Stimulated activated naive CD8-positive, alpha-beta T cell treated with anti-CD3 and anti-CD28 coated beads, Interleukin-15, Interleukin-2, amounts not matched to agents 100 U/mL and 50 U/mL, for 24 hours (primary cell): ENCODE data around the gene MAN2C1.
A peak's percentile ranks its signal among the peaks of the same experiment; 100 is the strongest.
"Not testable (repeated sequence)": the region's sequence is repeated elsewhere in the genome, so short reads cannot be mapped to it uniquely, and the experiment has no call there.

Source experiments
- ATAC-seq: fragments of 150-1000 bp; cut with Tn5 transposase; one replicate; pipeline ENCODE4 v1.10.0; 2021
- DNase-seq: peaks from one replicate; pipeline ENCODE4 v3.0.0; 2021

MAN2C1 gene

GRCh38 chr15:75360856-75361255, 7.6 kb downstream of the MAN2C1 start:
- ATAC-seq (no peak), DNase-seq (no peak)

DNA sequence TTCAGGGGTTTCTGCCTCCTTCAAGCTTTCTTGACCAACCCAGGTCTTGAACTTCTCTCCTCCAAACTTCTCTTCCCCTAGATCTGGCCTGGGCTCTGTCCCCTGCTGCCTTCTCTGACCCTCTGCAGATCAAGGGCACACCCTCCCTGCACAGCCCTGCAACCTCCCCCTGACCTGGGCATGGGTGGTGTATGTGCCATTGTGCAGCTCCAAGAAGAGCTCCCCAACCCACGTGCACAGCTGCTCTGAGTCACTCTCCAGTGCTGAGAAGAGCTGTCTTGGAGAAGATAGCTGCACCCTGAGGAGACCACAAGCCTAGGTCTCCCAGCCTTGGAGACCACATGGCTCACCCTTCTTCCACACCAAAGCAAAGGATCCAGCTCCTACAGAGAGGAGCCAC, 8.0 kb downstream of the MAN2C1 start:
- no peak for ATAC-seq
- no peak for DNase-seq

GRCh38 chr15:75359537-75360250, 8.7 kb downstream of the MAN2C1 start:
- ATAC-seq (no peak), DNase-seq (no peak)

GRCh38 chr15:75358771-75359536, 9.5 kb downstream of the MAN2C1 start:
- DNase-seq: no peak
- no peak for ATAC-seq

- no peak for DNase-seq
- ATAC-seq: no peak
Observed at GRCh38 chr15:75357976-75358673, 10.3 kb downstream of the MAN2C1 start.

DNA sequence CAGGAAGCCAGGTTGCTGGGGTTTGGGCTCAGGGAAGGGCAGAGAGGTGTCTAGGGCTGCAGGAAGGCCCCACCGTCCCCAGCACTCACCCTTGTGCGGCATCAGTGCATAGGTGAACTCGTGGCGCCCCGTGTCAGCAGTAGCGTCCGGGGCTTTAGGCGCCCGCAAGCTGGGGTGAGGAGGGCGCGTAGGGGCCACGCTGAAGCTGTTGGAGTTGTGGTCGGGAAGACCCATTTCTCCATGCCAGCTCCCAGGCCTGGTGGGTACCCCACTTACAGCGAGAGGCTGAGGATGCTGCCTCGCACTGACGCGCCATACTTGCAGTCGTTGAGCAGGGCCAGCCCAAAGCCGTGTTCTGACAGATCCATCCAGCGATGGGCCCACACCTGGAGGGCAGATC, 11.9 kb downstream of the MAN2C1 start:
- ATAC-seq (no peak), DNase-seq (no peak)

- ATAC-seq (no peak), DNase-seq (no peak)
Observed at GRCh38 chr15:75356006-75356405, 12.4 kb downstream of the MAN2C1 start.

- no peak for ATAC-seq
- DNase-seq: no peak
Observed at GRCh38 chr15:75355369-75355768, 13.0 kb downstream of the MAN2C1 start.

- no peak for ATAC-seq
- no peak for DNase-seq
Observed at GRCh38 chr15:75354454-75354853, 14.0 kb downstream of the MAN2C1 start.

DNA sequence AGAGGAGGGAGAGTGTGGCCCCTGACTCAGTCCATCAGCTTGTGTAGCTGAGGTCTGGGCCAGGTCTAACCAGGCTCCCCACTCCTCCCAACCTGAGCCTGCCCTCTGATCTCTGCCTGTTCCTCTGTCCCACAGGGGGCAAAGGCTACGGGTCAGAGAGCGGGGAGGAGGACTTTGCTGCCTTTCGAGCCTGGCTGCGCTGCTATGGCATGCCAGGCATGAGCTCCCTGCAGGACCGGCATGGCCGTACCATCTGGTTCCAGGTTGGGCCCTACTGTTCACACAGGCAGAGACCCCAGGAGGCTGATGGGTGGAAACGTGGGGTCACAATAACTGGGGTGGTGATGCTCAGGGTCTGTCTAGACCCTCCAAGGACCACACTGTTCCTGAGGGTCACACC, 14.8 kb downstream of the MAN2C1 start:
- no peak for ATAC-seq

GRCh38 chr15:75352186-75353080, 16.0 kb downstream of the MAN2C1 start:
- no peak for DNase-seq
- ATAC-seq: no peak

More for the DNA sequence above, 14.8 kb downstream of the MAN2C1 start:
- no peak for DNase-seq

DNA sequence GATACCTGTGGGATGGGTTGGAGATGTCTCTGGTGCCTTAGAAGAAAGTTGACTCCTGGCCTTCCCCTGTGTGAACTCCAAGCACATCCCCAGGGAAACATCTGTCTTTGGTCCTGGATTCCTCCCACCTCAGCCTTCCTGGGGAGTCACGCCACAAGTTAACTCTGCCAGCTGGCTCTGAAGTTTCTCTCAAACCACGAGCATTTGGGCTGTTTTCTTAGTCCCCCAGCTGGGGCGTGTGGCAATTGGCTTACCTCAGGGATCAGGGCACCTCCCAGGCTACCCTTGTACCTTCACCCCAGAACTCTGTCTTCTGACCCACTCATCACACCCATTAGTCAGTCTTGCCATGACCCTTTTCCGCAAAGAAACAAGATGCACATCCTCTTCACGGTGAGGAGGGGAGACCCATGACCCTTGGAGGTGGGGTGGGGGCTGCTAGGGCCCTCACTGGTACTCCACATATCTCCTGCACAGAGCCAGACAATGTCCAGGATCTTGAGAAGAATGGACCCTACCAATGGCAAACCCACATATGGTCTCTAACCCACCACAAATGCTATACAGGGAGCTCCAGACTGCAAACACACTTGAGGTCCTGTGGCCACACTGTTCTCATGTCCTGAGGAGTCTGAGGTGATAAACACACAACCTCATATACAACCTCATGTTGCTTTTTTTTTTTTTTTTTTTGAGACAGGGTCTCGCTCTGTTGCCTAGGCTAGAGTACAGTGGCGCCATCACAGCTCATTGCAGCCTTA, 17.6 kb downstream of the MAN2C1 start:
- ATAC-seq: no peak
- no peak for DNase-seq

DNA sequence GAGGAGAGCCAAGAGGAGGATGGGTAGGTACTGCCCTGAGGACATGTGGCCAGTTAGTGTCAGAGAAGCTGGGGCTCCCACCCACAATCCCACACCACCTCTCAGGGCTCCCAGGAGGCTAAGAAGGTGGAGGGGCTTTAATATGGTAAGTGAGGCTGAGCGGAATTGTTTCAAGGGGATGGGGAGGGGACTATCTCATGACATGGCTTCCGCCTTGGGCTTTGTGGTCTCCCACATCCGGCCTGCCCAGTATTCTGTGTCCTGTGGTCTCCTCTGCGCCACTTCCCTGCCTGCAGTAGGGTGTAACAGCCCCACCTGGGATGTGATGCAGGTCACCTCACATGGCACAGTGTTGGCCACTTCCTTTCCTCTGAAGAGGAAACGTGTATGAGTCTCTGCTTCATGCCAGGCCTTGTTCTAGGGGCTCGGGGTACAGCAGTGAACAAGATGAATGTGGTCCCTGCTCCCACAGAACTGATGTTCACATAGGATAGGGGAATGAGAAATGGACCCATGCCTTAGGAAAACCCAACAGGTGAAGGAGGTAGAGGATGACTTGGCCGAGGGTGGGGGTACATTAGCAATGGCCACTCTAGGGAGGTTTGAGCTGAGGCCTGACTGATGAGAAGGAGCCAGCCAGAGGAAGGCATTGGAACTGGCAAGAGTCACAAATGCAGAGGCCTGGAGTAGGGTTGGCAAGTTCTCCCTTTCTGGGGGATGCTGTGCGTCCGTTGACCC, 18.4 kb downstream of the MAN2C1 start:
- DNase-seq (peak; percentile 85), ATAC-seq (peak; percentile 82)

DNA sequence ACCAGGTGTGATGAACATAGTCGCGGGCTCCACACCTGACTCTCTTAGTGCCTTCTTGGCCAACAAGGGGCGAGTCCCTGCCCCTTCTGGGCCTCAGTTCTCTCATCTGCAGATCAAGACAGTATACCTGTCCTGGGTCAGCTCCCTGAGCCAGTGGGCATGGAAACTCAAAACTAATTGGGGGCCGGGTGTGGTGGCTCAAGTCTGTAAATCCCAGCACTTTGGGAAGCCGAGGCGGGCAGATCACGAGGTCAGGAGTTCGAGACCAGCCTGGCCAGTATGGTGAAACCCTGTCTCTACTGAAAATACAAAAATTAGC, 19.1 kb downstream of the MAN2C1 start:
- not testable (repeated sequence) for DNase-seq, ATAC-seq

GRCh38 chr15:75348562-75349350, 19.7 kb downstream of the MAN2C1 start:
- DNase-seq (no peak), ATAC-seq (no peak)

GRCh38 chr15:75348034-75348561, 20.3 kb downstream of the MAN2C1 start:
- no peak for ATAC-seq
- no peak for DNase-seq

GRCh38 chr15:75347222-75348033, 21.0 kb downstream of the MAN2C1 start:
- DNase-seq (peak; percentile 62), ATAC-seq (peak; percentile 45)

- DNase-seq (no peak), ATAC-seq (no peak)
Observed at GRCh38 chr15:75346796-75347221, 21.6 kb downstream of the MAN2C1 start, which contains the start of gene NEIL1. TSS of gene NEIL1 (plus strand) at chr15:75347039. CDS start at chr15:75348906, 1,867 bp downstream.
